Right renal pelvis (tissue), 4 donors: ENCODE measurements around the gene MAPK8IP1. TPM values are rescaled to one million over a fixed set of nuclear protein-coding genes. Genes with fewer than 3 reads are reported as not detected.
"Not testable (repeated sequence)": the region's sequence is repeated elsewhere in the genome, so short reads cannot be mapped to it uniquely, and the experiment has no call there.

ENCODE experiments used
- DNase-seq, 4 donors: peaks; one replicate each; pipeline ENCODE4 v3.0.0-alpha.2; 2013; ENCODE audit warnings: low read depth in 4 of 4, low spot score in 3 of 4, missing footprints in 1 of 4
- polyA plus RNA-seq, 4 donors: library from polyadenylated mRNA; unstranded; fragments of 120-200 nt; gene quantifications; one replicate each; pipeline ENCODE4 v1.2.1, GENCODE V29; 2013; ENCODE audit not compliant: insufficient read length in 4 of 4

Gene MAPK8IP1
- polyA plus RNA-seq, 4 donors, result 9.3 to 14.4 (median 11.7) TPM

GRCh38 chr11:45905576-45905975, 20.1 kb downstream of the MAPK8IP1 start:
- DNase-seq, result not testable (repeated sequence)

GRCh38 chr11:45906096-45906682, 20.7 kb downstream of the MAPK8IP1 start:
- no peak for DNase-seq

GRCh38 chr11:45906965-45907611, 21.6 kb downstream of the MAPK8IP1 start, which contains the start of gene FREY1:
Gene FREY1 (minus strand): TSS chr11:45907271. CDS start chr11:45907245, 26 bp downstream.
- no peak for DNase-seq

- no peak for DNase-seq
Observed at GRCh38 chr11:45907911-45908370, 22.5 kb downstream of the MAPK8IP1 start.

- no peak for DNase-seq
Observed at GRCh38 chr11:45909594-45910475, 24.4 kb downstream of the MAPK8IP1 start.

GRCh38 chr11:45910623-45911022, 25.2 kb downstream of the MAPK8IP1 start:
- no peak for DNase-seq

- DNase-seq, result no peak
Observed at GRCh38 chr11:45913514-45913913, 28.1 kb downstream of the MAPK8IP1 start.

- no peak for DNase-seq
Observed at GRCh38 chr11:45913942-45914635, 28.6 kb downstream of the MAPK8IP1 start.

- no peak for DNase-seq
Observed at GRCh38 chr11:45915446-45915845, 30.0 kb downstream of the MAPK8IP1 start.

GRCh38 chr11:45917286-45917622, 31.8 kb downstream of the MAPK8IP1 start:
- no peak for DNase-seq

- DNase-seq, result peak; percentile 91 to 94 (median 93)
Observed at GRCh38 chr11:45917623-45918330, 32.3 kb downstream of the MAPK8IP1 start, which contains the start of gene PEX16. Gene PEX16 (minus strand): TSS chr11:45917877. CDS start chr11:45917811, 66 bp downstream.

GRCh38 chr11:45918331-45918941, 33.0 kb downstream of the MAPK8IP1 start:
- no peak for DNase-seq

GRCh38 chr11:45918962-45919675, 33.7 kb downstream of the MAPK8IP1 start:
- DNase-seq, result no peak

GRCh38 chr11:45919806-45920530, 34.5 kb downstream of the MAPK8IP1 start:
- DNase-seq, result no peak

- no peak for DNase-seq
Observed at GRCh38 chr11:45920531-45921477, 35.4 kb downstream of the MAPK8IP1 start.

GRCh38 chr11:45921561-45922424, 36.3 kb downstream of the MAPK8IP1 start:
- DNase-seq, result no peak
